GM12874 (cell line): ENCODE measurements around the gene ITPR3.

Source experiments
- TF ChIP-seq, protein P1 (sequence below): IDR thresholded peaks from 2 replicates; pipeline ENCODE4 v1.5.1; 2011; ENCODE audit warnings: low read depth, mild to moderate bottlenecking, control low read depth, low read length, moderate library complexity; ENCODE audit not compliant: insufficient read depth

Gene ITPR3

DNA sequence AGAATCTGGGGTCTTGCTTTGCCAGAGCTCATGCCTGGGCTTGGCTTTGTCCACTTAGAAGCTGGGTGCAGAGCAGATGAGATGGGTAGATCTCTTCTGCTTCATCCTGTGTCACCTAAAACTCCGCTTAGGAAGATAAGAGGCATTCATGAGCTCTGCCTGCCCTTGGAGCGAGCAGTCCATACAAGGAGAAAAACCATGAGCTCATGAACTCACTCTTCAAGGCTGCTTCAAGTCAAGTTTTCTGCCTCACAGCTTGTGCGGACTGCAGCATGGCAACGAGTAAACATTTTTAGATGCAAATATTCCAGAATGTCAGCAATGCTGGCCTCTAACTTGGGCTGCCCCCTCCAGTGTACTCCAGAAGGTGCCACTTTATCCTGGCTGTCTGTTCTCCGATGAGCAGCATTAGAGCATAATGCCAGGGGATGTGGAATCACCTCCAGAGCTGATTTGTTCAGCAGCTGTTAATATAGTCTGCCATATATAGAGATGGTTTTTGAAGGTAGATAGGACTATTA lies 101.0 kb downstream of the ITPR3 start:
- TF ChIP-seq, protein P1, sequence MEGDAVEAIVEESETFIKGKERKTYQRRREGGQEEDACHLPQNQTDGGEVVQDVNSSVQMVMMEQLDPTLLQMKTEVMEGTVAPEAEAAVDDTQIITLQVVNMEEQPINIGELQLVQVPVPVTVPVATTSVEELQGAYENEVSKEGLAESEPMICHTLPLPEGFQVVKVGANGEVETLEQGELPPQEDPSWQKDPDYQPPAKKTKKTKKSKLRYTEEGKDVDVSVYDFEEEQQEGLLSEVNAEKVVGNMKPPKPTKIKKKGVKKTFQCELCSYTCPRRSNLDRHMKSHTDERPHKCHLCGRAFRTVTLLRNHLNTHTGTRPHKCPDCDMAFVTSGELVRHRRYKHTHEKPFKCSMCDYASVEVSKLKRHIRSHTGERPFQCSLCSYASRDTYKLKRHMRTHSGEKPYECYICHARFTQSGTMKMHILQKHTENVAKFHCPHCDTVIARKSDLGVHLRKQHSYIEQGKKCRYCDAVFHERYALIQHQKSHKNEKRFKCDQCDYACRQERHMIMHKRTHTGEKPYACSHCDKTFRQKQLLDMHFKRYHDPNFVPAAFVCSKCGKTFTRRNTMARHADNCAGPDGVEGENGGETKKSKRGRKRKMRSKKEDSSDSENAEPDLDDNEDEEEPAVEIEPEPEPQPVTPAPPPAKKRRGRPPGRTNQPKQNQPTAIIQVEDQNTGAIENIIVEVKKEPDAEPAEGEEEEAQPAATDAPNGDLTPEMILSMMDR = no peak

DNA sequence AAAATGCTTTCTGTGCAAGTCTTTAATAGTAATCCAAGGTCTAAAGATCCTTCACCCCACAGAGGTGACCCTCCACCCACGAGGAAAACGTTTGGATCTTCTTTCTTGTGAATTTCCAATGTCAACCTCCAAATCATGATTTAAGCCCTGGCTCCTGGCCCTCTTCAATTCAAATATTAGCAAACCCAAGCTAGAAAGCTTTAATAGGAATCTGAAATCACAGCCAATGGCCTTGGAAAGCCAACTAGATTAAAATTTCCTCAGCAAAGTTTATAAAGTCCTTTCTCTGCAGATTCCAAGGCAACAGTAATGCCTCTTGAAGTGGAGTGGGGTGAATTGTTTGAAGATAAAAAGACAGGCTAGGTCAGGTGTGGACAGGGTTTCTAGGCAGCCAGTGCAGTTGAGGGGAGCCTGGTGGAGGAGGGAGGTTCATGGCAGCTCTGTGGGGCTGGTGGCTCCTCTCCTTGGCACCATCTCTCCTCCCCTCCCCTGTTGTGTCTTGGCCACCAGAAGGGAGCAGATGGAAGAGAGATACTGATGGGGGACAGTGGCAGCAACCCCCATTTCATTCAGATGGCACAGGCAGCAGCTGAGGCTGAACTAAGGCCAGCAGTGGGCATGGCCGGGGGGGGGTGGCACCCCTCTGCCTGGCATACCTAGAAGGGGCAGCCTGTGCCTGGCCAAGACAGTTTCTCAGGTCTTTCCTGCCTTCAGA lies 102.4 kb downstream of the ITPR3 start:
- TF ChIP-seq, protein P1 = no peak

DNA sequence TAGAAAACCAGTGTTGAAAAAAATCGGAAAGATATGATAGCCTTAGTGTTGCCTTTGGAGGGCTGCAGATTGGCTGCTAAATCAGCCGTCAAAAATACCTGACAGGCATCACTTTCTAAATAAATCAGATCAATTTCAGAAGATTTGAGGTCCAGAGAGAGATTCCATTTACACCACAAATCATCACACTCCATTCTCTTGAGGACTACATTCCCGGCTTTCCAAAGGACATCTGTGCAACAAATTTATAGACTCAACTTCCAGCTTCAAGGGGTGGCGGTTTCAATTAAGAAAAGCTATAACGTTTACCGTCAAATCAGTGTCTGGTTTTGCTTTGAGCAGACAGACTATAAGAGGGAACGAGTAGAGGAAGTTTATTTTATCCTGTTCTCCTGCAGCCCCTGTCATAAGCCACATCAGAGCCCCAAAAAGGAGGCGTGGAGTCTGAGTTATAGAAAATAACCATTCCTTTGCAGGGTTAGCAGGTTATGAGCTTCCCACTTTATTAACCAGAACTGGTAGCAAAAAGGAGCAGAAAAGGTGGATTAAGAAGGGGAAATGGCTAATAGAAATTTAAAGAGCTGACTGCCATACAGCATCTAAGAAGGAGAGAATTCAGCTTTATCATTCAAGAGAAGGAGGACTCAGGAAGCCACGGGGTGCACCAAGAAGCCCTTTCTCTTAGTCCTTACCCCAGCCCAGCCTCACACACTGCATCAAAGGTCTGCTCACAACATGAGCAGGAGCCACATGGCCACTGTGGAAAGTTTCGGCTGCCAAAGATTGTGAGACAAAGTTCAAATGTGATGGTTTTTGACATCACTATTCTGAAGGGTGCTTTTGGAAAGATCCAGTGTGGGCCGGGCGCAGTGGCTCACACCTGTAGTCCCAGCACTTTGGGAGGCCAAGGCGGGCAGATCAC lies 103.2 kb downstream of the ITPR3 start:
- TF ChIP-seq, protein P1 = no peak

DNA sequence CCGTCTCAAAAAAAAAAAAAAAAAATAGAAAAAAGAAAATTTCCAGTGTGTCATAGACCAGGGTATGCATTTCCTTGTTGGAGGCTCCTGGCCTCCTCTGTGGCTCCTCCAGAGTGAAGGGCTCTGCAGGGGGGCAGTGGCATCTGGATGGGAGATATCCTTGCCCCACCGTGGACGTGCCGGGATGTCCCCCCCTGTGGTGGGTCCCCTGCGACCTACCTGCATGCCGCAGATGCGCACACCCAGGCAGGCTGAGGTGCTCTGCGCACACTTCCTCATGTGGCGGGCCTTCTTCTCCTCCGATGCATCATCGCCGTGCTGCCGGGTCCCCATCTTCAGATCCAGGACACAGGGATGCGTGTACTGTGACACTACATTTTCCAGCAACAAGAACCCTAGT lies 104.1 kb downstream of the ITPR3 start:
- TF ChIP-seq, protein P1 = no peak

DNA sequence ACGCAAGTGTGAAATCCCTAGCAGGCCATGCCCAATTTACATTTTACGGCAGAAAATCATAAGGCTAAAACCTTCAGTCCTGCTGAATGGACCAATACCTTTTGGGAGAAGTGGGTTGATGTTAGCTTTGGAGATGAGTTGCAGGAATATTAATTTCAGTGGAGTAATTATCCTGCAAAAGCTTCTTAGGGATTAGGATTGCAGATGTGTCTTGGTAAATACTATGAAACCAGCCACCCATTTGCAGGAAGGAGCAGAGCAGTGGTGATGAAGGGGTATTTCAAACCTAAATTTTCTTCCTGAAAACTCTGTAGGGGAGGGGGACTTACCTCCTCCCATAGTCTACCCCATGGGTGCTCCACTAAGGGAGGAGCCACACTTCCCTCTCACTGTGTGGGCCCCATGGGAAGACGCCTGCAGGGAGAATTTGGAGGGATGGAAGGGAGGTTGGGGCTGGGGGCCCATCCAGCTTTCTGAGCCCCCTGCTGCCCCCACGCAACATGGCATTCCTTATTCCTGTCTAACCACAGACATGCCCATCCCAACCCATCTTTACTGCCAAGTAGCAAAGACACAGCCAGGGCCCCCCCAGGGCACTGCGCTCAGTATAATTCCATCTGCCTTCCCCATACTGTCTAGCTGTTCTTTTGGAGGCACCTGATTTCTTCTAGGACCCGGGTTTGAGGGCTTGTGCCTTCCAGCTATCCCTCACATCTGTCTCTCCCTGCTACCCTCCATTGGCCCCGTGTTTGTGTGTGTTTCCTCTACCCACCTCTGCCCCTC lies 105.0 kb downstream of the ITPR3 start:
- TF ChIP-seq, protein P1 = no peak

DNA sequence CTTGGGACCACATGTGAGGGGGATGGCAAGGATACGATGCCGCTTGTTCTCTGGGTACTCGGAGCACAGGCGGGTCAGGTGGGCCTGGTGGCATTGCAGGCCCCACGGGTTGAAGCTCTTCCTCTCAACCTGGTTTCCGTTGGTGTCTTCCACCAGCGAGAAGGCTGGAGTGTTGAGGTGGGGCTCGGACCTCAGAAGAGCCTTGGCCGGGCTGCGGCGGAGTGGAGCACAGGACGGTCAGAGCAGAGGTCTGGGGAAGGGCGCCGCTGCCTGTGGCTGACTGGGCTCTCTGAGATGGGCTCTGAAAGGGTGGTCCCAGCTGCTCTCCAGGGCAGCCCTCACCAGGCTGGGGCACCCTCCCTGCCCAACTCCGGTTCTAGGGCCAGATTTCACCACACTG lies 105.6 kb downstream of the ITPR3 start:
- TF ChIP-seq, protein P1 = no peak
